ACC112 (cell line): ENCODE results near the gene UBE2L5.

Source experiments
- H2AFZ ChIP-seq: fragments of 200-600 bp; sonication (generic); one replicate; pipeline ENCODE4 v1.6.0; 2017; ENCODE audit warnings: antibody characterized with exemption, low read length; ENCODE audit not compliant: unreplicated experiment
- H3K27ac ChIP-seq: fragments of 200-600 bp; sonication (generic); 2 replicates; pipeline ENCODE4 v1.5.1; 2014; ENCODE audit warnings: low read depth, mild to moderate bottlenecking, antibody characterized with exemption, low read length, moderate library complexity
- H3K27me3 ChIP-seq: fragments of 200-600 bp; sonication (generic); 2 replicates; pipeline ENCODE4 v1.6.1; 2014; ENCODE audit warnings: mild to moderate bottlenecking, antibody characterized with exemption, low read length, moderate library complexity, mixed read lengths; ENCODE audit not compliant: insufficient read depth
- H3K36me3 ChIP-seq: fragments of 200-600 bp; sonication (generic); 2 replicates; pipeline ENCODE4 v1.6.1; 2016; ENCODE audit warnings: mild to moderate bottlenecking, antibody characterized with exemption, low read length, moderate library complexity, mixed read lengths; ENCODE audit not compliant: insufficient read depth
- H3K4me1 ChIP-seq: fragments of 200-600 bp; sonication (generic); one replicate; pipeline ENCODE4 v1.6.1; 2016; ENCODE audit warnings: low read length, mixed read lengths; ENCODE audit not compliant: insufficient read depth, unreplicated experiment, control insufficient read depth
- H3K4me3 ChIP-seq: fragments of 200-600 bp; sonication (generic); 2 replicates; pipeline ENCODE4 v1.5.1; 2014; ENCODE audit warnings: mild to moderate bottlenecking, low read depth, low read length
- H3K79me2 ChIP-seq: fragments of 200-600 bp; sonication (generic); one replicate; pipeline ENCODE4 v1.6.0; 2016; ENCODE audit warnings: low read length; ENCODE audit not compliant: control insufficient read depth, unreplicated experiment, insufficient read depth

The UBE2L5 gene

GRCh38 chr13:30477346-30478195 is 55.3 kb downstream of the UBE2L5 start:
- H3K4me3 ChIP-seq = no peak overlapping the region
- no peaks in the 10 kb centered on the region for H3K36me3 ChIP-seq
- H3K27me3 ChIP-seq = no peaks in the 10 kb centered on the region
- no peak overlapping the region for H2AFZ ChIP-seq
- no peak overlapping the region for H3K27ac ChIP-seq
- no peaks in the 10 kb centered on the region for H3K79me2 ChIP-seq
- no peaks in the 10 kb centered on the region for H3K4me1 ChIP-seq
